H1 (cell line): ENCODE results near the gene PRKCZ. TPM values are rescaled to one million over a fixed set of nuclear protein-coding genes. Genes with fewer than 3 reads are reported as not detected.

Experiments
- BRCA1 ChIP-seq: IDR thresholded peaks from 2 replicates; pipeline ENCODE4 v1.6.1; 2012; ENCODE audit warnings: low read depth, low read length, improper control_type of control experiment
- CBX8 ChIP-seq: fragments of 300-800, 300-1000 bp; sonication (generic); IDR thresholded peaks from 2 replicates; pipeline ENCODE4 v1.7.1; 2016; ENCODE audit warnings: low read depth, low read length, borderline replicate concordance
- CEBPB ChIP-seq: IDR thresholded peaks from 2 replicates; pipeline ENCODE4 v1.6.1; 2012; ENCODE audit warnings: low read depth, low read length
- JUND ChIP-seq: IDR thresholded peaks from 2 replicates; pipeline ENCODE4 v1.6.1; 2011; ENCODE audit warnings: mild to moderate bottlenecking, improper control_type of control experiment, low read length
- MAFK ChIP-seq: IDR thresholded peaks from 2 replicates; pipeline ENCODE4 v1.6.1; 2012; ENCODE audit warnings: low read depth, mild to moderate bottlenecking, improper control_type of control experiment, low read length
- RBBP5 ChIP-seq: IDR thresholded peaks from 2 replicates; pipeline ENCODE4 v1.7.1; 2012; ENCODE audit warnings: low read depth, mild to moderate bottlenecking, inconsistent platforms, low read length, moderate library complexity, borderline replicate concordance
- SP4 ChIP-seq: IDR thresholded peaks from 2 replicates; pipeline ENCODE4 v1.6.1; 2012; ENCODE audit warnings: low read length, inconsistent platforms
- polyA plus RNA-seq, 7 experiments: library from polyadenylated mRNA; depleted of rRNA in 3 of 7; stranded (reverse) in 5 of 7; unstranded in 2 of 7; fragments of >200 nt in 5 of 7; fragments of 200-250 nt in 2 of 7; gene quantifications; 1 replicate in 5 of 7; 2 replicates in 1 of 7; 4 replicates in 1 of 7; pipeline versions ENCODE4 v1.2.1 to v1.2.3, GENCODE V29; 2011 to 2013; ENCODE audit warnings: missing spikeins in 2 of 7, mixed read lengths in 2 of 7
- total RNA-seq: library from RNA; stranded (reverse); fragmentation: NEBNext Ultra II Directional; extraction: Animal tissue kit (Norgen Biotek cat#: 25700); gene quantifications from 2 replicates; pipeline ENCODE4 v1.2.1, GENCODE V29; 2021

Gene PRKCZ
- total and polyA plus RNA-seq, 2 of the 8 experiments (the other 6 are each of a cell fraction or from before 2014, with no cell fraction given) = 37.4 to 45.1 TPM

GRCh38 chr1:2119886-2120285, 69.7 kb downstream of the PRKCZ start (continued):
- TF ChIP-seq CEBPB = no peak
- no peak for TF ChIP-seq SP4
- no peak for TF ChIP-seq CBX8
- TF ChIP-seq RBBP5 = no peak
- no peak for TF ChIP-seq JUND
- TF ChIP-seq MAFK = no peak
- no peak for TF ChIP-seq BRCA1
